ENCODE measurements around the gene SUSD6.

GRCh38 chr14:69756298-69756697, 144.9 kb downstream of the SUSD6 start:
- TF ChIP-seq POLR2A (IDR thresholded peaks at IDR 0.05) (no peak), CTCF (IDR thresholded peaks at IDR 0.05) (no peak)

Measured in lower leg skin (tissue), 3 donors.